K562 (cell line): ENCODE results near the gene PLEKHG5.

Experiments used
- IRF9 ChIP-seq: fragments of 450-650 bp; IDR thresholded peaks from 2 replicates; pipeline ENCODE4 v1.6.1; 2016; ENCODE audit warnings: missing biosample characterization, missing genetic modification characterization
- NFYB ChIP-seq: IDR thresholded peaks from 2 replicates; pipeline ENCODE4 v1.6.1; 2011; ENCODE audit warnings: mild to moderate bottlenecking, moderate library complexity; ENCODE audit not compliant: insufficient read length; ENCODE audit errors: extremely low read depth
- NR3C1 ChIP-seq: sonication (generic); formaldehyde crosslinking; IDR thresholded peaks from 2 replicates; pipeline ENCODE4 v1.8.1; 2022; ENCODE audit warnings: missing genetic modification reagents
- NR4A1 ChIP-seq, 2 experiments: fragments of 250-450 bp in 1 of 2; fragments of 450-650 bp in 1 of 2; sonication (Bioruptor Pico) in 1 of 2; IDR thresholded peaks; 2 replicates each; pipeline versions ENCODE4 v1.4.0 to v1.6.1; 2016 to 2020; ENCODE audit warnings: mild to moderate bottlenecking in 2 of 2, missing compliant biosample characterization in 1 of 2, missing genetic modification characterization in 1 of 2, moderate library complexity in 1 of 2

GRCh38 chr1:6483017-6483760 lies 8.3 kb downstream of the PLEKHG5 start:
- TF ChIP-seq NFYB (no peak), NR4A1 (CRISPR knock-in tag; IDR thresholded peaks at IDR 0.05) (no peak), NR4A1 (tag; IDR thresholded peaks at IDR 0.05) (no peak), NR3C1 (CRISPR knock-in tag) (no peak), IRF9 (tag) (no peak)
